HUES48 (cell line): ENCODE results near the gene ZBTB21.
"Not testable (repeated sequence)": the region's sequence is repeated elsewhere in the genome, so short reads cannot be mapped to it uniquely, and the experiment has no call there.

Experiments
- H3K27ac ChIP-seq: one replicate; pipeline ENCODE4 v1.7.0; 2013; ENCODE audit warnings: low read depth, low read length, inconsistent platforms
- H3K27me3 ChIP-seq: 2 replicates; pipeline ENCODE4 v1.6.1; 2013; ENCODE audit warnings: mild to moderate bottlenecking, low read length; ENCODE audit not compliant: control insufficient read depth, insufficient read depth
- H3K36me3 ChIP-seq: 2 replicates; pipeline ENCODE4 v1.6.1; 2013; ENCODE audit warnings: low read length; ENCODE audit not compliant: control insufficient read depth, insufficient read depth
- H3K4me1 ChIP-seq: 2 replicates; pipeline ENCODE4 v1.6.1; 2013; ENCODE audit warnings: mild to moderate bottlenecking, low read length; ENCODE audit not compliant: control insufficient read depth, insufficient read depth
- H3K4me3 ChIP-seq: 2 replicates; pipeline ENCODE4 v1.5.1; 2013; ENCODE audit warnings: mild to moderate bottlenecking, low read depth, low read length
- H3K9ac ChIP-seq: 2 replicates; pipeline ENCODE4 v1.6.1; 2013; ENCODE audit warnings: mild to moderate bottlenecking, low read depth, low read length, moderate library complexity
- H3K9me3 ChIP-seq: 2 replicates; pipeline ENCODE4 v1.6.1; 2013; ENCODE audit warnings: low read length; ENCODE audit not compliant: control insufficient read depth, insufficient read depth

ZBTB21 gene

GRCh38 chr21:42004406-42005199 is 5.6 kb downstream of the ZBTB21 start:
- peaks cover 6% of the 10 kb centered on the region; the same call in 1 of the 2 replicates for H3K27me3 ChIP-seq
- H3K9me3 ChIP-seq: no peaks in the 10 kb centered on the region
- H3K27ac ChIP-seq: no peak overlapping the region
- H3K4me3 ChIP-seq: no peak overlapping the region
- H3K4me1 ChIP-seq: peaks cover 6% of the 10 kb centered on the region
- H3K36me3 ChIP-seq: peaks cover 22% of the 10 kb centered on the region
- no peak overlapping the region for H3K9ac ChIP-seq

GRCh38 chr21:42003051-42003461 is 7.1 kb downstream of the ZBTB21 start:
- Histone ChIP-seq H3K9ac (no peak overlapping the region), H3K36me3 (peaks cover 22% of the 10 kb centered on the region), H3K4me1 (no peaks in the 10 kb centered on the region), H3K27me3 (no peaks in the 10 kb centered on the region), H3K4me3 (no peak overlapping the region), H3K27ac (no peak overlapping the region), H3K9me3 (no peaks in the 10 kb centered on the region)

GRCh38 chr21:42002421-42002958 is 7.7 kb downstream of the ZBTB21 start:
- Histone ChIP-seq H3K4me3 (no peak overlapping the region), H3K9me3 (0 out of 2 replicates have a peak, but pooled peaks cover 4% of the 10 kb centered on the region), H3K36me3 (peaks cover 20% of the 10 kb centered on the region), H3K27me3 (no peaks in the 10 kb centered on the region), H3K27ac (no peak overlapping the region), H3K9ac (no peak overlapping the region), H3K4me1 (no peaks in the 10 kb centered on the region)

- H3K36me3 ChIP-seq: peaks cover 25% of the 10 kb centered on the region
- H3K27ac ChIP-seq: no peak overlapping the region
- no peaks in the 10 kb centered on the region for H3K27me3 ChIP-seq
- 0 out of 2 replicates have a peak, but pooled peaks cover 4% of the 10 kb centered on the region for H3K9me3 ChIP-seq
- no peaks in the 10 kb centered on the region for H3K4me1 ChIP-seq
- H3K4me3 ChIP-seq: no peak overlapping the region
- no peak overlapping the region for H3K9ac ChIP-seq
Measured at GRCh38 chr21:42001781-42002180, 8.4 kb downstream of the ZBTB21 start.

GRCh38 chr21:42000908-42001307 is 9.3 kb downstream of the ZBTB21 start:
- peaks cover 7% of the 10 kb centered on the region for H3K9me3 ChIP-seq
- peaks cover 26% of the 10 kb centered on the region for H3K36me3 ChIP-seq
- no peak overlapping the region for H3K9ac ChIP-seq
- H3K27me3 ChIP-seq: no peaks in the 10 kb centered on the region
- no peak overlapping the region for H3K27ac ChIP-seq
- H3K4me3 ChIP-seq: no peak overlapping the region
- no peaks in the 10 kb centered on the region for H3K4me1 ChIP-seq

- Histone ChIP-seq H3K27me3 (no peaks in the 10 kb centered on the region), H3K9me3 (peaks cover 16% of the 10 kb centered on the region), H3K9ac (no peak overlapping the region), H3K4me1 (no peaks in the 10 kb centered on the region), H3K27ac (no peak overlapping the region), H3K4me3 (no peak overlapping the region), H3K36me3 (peaks cover 41% of the 10 kb centered on the region)
Measured at GRCh38 chr21:41997657-41998056, 12.5 kb downstream of the ZBTB21 start.

- peaks cover 16% of the 10 kb centered on the region for H3K9me3 ChIP-seq
- peaks cover 47% of the 10 kb centered on the region for H3K36me3 ChIP-seq
- H3K27ac ChIP-seq: no peak overlapping the region
- no peak overlapping the region for H3K4me3 ChIP-seq
- no peak overlapping the region for H3K9ac ChIP-seq
- H3K4me1 ChIP-seq: no peaks in the 10 kb centered on the region
- no peaks in the 10 kb centered on the region for H3K27me3 ChIP-seq
Measured at GRCh38 chr21:41995577-41995976, 14.6 kb downstream of the ZBTB21 start.

- Histone ChIP-seq H3K9me3 (peaks cover 16% of the 10 kb centered on the region), H3K36me3 (peaks cover 50% of the 10 kb centered on the region)
- H3K9ac ChIP-seq, H3K27me3 ChIP-seq, H3K27ac ChIP-seq, H3K4me1 ChIP-seq, H3K4me3 ChIP-seq: not testable (repeated sequence)
Measured at GRCh38 chr21:41994613-41995012, 15.5 kb downstream of the ZBTB21 start.

- H3K27ac ChIP-seq: no peak overlapping the region
- H3K4me1 ChIP-seq: no peaks in the 10 kb centered on the region
- H3K4me3 ChIP-seq: no peak overlapping the region
- no peak overlapping the region for H3K9ac ChIP-seq
- H3K9me3 ChIP-seq: peaks cover 16% of the 10 kb centered on the region
- peaks cover 50% of the 10 kb centered on the region for H3K36me3 ChIP-seq
- H3K27me3 ChIP-seq: no peaks in the 10 kb centered on the region
Measured at GRCh38 chr21:41993744-41994143, 16.4 kb downstream of the ZBTB21 start.

GRCh38 chr21:41992576-41992975 is 17.6 kb downstream of the ZBTB21 start:
- H3K9me3 ChIP-seq: peaks cover 12% of the 10 kb centered on the region
- no peak overlapping the region for H3K27ac ChIP-seq
- no peaks in the 10 kb centered on the region for H3K27me3 ChIP-seq
- H3K9ac ChIP-seq: no peak overlapping the region
- H3K36me3 ChIP-seq: peaks cover 47% of the 10 kb centered on the region
- no peaks in the 10 kb centered on the region for H3K4me1 ChIP-seq
- H3K4me3 ChIP-seq: no peak overlapping the region

- peaks cover 40% of the 10 kb centered on the region for H3K36me3 ChIP-seq
Measured at GRCh38 chr21:41991659-41992058, 18.5 kb downstream of the ZBTB21 start.

More at GRCh38 chr21:41991659-41992058, 18.5 kb downstream of the ZBTB21 start:
- no peak overlapping the region for H3K9ac ChIP-seq
- peaks cover 12% of the 10 kb centered on the region for H3K9me3 ChIP-seq
- H3K4me1 ChIP-seq: no peaks in the 10 kb centered on the region
- H3K27me3 ChIP-seq: no peaks in the 10 kb centered on the region
- no peak overlapping the region for H3K27ac ChIP-seq
- no peak overlapping the region for H3K4me3 ChIP-seq
